ENCODE measurements around the gene ZFP64.
A peak's percentile ranks its signal among the peaks of the same experiment; 100 is the strongest.
"Not testable (repeated sequence)": the region's sequence is repeated elsewhere in the genome, so short reads cannot be mapped to it uniquely, and the experiment has no call there.

The ZFP64 gene

DNA sequence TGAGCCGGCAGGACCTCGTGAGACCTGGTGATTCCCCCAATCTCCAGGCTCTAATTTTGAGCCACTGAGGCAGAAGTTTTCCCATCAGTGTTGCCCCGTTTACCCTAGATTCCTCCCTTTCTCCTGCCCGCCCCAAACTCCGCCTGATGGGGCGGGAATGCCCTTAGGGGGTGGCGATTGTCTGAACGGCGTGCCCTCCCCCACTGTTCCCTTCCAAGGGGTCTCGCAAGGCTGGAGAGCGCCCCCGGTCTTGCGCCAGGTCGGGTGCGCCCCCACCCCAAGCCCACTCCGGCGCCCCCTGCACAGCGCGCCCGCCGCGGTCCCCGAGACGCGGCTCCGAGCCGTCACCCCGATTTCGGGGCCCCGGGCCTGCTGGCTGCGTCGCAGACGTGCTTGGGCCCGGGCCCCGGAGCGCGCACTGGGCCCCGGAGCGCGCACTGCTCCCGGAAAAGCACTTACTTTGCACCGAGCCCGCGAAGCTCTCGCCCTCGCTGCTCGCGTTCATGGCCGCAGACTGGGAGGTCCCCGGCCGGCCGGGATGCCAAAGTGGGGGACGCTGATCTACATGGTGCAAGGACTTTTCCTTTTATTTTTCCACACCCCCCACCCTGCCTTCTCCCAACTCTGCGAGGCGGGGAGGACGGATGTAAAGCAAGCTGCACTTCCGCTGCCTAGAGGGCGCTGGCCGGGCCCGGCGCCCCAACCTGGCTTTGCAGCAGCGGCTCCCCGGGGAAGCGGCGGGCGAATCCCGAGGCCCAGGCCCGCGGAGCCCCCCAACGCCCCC is at the start of gene ZFP64:
ZFP64 (minus strand) TSS at position 648 of the 784 bp plus-strand sequence; CDS start at position 505, 143 bp downstream.
- DNase-seq (ENCODE audit: low spot score) = peak; percentile 80

DNA sequence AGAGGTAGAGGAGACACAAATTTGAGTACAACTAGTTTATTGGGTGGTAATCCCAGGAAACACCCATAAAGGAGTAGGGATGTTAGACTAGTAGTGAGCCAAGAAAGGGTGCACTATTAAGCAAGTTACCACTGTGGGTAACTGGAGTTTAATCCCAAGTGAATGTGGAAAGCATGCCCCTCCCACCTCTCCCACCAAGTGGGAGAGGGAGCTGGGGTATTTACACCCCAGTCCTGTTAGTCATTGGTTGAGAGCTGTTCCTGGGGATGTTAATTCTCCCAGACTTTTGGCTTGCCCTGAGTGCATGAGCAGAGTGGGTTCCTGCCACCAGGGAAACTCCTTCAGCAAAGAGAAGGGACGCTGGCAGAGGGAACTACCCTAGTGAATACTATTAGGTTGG is 49.2 kb upstream of the ZFP64 start:
- no peak for DNase-seq (ENCODE audit: low spot score)

DNA sequence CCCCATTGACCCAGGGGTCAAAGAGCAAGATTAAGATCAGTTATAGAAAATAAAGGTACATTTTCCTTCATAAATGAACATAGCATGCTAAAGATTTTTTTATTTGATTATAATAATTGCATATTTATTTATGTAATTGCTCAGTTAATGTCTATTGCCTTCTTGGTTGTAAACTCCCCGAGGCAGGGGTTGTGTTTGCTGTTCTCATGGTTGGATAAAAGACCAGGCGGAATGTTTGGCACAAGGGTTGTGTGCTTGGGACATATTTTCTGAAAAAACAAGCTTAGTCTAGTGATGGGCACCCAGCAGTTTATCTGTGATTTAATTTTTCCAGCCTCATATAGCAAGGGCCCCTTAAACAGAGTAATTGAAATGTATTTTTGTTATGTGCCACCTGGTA is 47.5 kb upstream of the ZFP64 start:
- no peak for DNase-seq (ENCODE audit: low spot score)

DNA sequence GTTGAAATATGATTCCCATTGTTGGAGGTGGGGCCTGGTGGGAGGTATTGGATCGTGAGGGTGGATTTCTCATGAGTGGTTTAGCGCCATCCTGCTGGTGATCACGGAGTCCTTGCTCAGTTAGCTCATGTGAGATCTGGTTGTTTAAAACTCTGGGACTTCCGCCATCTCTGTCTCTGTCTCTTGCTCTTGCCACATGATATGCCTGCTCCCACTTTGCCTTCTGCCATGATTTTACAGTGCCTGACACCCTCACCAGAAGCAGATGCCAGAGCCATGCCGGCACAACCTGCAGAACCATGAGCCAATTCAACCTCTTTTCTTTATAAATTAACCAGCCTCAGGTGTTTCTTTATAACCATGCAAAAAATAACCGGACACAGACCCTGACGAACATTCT is 44.7 kb upstream of the ZFP64 start:
- no peak for DNase-seq (ENCODE audit: low spot score)

DNA sequence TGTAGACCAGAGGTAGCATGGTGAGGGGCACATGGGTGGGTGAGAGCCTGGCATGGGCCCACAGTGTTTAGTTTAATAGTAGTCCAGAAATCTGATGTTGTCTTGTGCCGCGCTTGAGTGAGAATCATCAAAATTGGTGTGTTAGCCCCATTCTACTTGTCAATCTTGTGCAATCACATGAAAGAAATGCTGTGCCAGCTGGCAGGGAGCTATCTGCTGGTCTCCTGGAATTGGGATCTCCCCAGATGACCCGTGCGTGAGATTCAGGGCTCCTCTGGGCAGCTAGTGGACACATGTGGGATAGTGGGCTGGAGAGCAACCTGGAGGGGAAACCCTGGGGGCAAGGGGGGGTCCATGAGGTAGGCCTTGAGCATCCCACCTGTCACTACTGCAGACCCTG is 43.5 kb upstream of the ZFP64 start:
- no peak for DNase-seq (ENCODE audit: low spot score)

DNA sequence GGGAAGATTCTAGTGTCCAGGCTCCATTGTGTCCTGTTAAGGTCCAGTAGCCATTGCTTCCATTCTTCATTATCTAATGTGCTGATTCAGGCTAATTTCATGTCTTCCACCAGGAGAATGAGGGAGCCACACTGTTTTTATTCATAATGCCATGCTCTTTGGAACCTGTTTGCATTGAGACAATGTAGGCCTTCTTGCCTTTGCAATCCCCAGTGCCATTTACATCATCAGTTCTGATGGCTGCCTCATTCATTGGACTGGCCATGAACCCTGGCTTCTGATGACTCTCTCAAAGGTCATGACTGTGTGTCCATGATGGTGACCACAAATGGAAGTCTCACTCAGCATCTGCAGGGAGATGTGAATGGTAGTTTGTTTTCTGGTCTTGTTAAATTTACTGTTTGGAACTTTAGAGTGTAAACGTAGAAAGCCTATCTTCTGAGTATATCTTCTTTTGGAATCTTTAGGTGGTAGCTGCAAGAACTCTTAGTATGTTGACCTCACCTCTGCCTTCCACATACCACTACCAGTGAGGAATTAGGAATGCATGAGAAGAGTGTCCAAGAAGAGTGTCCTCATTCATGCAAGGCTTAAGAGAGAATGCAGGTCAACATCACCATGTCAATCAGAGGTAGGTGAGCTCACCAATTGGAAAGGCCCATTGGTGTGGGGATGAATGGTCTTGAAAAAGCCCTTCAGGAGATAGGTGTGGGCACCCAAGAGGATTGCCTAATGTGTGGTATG is 42.9 kb upstream of the ZFP64 start:
- no peak for DNase-seq (ENCODE audit: low spot score)

DNA sequence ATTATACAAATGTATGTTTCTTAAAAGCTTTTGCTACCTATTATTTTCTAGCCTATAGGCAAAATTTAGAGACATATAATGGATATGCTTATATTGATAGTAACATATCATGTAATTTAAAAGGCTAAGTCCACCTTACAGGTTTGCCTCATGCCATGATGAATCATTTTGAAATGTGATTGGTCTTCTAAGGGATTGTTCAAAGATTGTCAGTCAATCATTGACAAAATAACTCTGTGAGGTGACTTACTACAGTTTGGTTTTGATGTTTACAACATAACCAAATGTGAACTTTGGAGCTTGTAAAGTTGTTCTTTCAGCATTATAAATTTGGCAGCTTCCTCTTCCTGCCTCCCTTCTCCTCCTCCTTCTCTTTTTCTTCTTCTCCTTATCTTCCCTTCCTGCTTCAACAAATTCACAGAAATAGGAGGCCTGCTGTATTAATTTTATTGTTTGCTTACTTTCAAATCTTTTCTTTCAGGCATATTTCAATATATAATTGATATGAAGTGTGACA is 39.7 kb upstream of the ZFP64 start:
- no peak for DNase-seq (ENCODE audit: low spot score)

DNA sequence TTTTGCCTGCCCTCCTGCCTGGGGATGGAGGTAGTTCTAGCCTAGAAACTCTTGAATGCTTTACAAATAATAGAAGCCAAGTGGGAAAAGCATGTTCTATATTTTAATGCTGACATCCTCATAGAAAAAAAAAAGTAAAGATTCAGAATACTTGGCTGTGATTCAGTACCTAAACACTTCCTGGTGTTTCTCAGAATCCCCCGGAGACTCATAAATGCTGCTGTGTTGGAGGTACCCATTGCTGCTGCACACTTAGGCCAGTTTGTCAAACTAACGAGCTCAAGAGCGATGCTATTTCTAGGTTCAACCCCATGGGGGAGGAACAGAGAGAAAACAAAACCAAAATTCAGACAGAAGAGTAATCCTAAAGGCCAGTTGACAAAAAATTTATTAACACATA is 38.8 kb upstream of the ZFP64 start:
- DNase-seq (ENCODE audit: low spot score) = no peak

DNA sequence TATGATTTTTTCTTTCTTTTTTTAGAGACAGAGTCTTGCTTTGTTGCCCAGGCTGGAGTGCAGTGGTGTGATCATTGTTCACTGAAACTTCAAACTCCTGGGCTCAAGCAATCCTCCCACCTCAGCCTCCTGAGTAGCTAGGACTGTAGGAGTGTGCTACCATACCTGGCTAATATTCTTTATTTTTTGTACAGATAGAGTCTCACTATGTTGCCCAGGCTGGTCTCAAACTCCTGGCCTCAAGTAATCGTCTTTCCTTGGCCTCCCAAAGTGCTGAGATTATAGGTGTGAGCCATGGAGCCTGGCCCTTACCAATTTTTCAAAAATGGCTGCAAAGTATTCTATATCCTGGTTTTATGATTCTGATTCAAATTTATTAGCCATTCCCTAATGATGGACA is 37.8 kb upstream of the ZFP64 start:
- DNase-seq (ENCODE audit: low spot score) = not testable (repeated sequence)

DNA sequence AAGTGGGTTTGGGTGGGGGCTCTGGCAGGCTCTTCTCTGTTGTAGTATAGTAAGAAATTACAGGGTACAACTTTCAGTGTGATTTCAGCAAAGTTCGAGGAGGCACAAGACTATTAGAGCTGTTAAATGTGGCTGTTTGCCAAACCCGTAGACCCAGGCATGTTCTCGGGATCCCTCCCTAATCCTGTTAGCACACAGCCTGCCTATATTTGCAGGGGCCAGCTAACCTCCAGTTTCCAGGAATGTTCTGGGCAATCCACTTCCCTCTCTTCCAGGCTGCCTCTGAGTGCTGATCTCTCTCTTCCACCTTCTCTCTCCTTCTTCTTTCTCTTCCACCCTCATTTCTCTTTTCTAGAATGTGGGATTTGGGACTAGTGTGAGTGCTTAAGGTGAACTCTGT is 34.8 kb upstream of the ZFP64 start:
- no peak for DNase-seq (ENCODE audit: low spot score)

DNA sequence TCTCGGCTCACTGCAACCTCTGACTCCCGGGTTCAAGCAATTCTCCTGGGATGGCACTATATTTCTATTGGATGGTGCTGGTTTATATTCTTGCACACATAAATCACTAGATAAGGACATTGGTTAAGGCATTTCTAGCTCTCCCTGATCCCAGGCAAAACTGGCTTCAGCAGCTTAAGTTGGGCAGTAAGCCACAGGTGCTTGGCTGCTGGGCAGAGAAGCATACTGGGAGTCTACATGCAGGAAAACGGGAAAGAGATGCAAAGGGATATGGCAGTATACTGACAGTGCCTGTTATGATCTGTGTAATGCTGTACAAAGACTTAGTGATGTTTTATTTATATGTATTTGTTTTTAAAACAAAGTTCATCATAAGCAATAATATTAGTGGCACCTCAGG is 33.3 kb upstream of the ZFP64 start:
- DNase-seq (ENCODE audit: low spot score) = no peak

DNA sequence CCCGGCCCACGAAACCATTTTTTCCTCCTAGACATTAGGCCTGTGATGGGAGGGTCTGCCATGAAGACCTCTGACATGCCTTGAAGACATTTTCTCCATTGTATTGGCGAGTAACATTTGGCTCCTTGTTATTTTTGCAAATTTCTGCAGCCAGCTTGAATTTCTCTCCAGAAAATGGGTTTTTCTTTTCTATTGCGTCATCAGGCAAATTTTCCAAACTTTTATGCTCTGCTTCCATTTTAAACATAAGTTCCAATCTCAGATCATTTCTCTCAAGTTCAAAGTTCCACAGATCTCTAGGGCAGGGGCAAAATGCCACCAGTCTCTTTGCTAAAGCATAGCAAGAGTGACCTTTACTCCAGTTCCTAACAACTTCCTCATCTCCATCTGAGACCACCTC is 29.8 kb upstream of the ZFP64 start:
- DNase-seq (ENCODE audit: low spot score) = not testable (repeated sequence)

DNA sequence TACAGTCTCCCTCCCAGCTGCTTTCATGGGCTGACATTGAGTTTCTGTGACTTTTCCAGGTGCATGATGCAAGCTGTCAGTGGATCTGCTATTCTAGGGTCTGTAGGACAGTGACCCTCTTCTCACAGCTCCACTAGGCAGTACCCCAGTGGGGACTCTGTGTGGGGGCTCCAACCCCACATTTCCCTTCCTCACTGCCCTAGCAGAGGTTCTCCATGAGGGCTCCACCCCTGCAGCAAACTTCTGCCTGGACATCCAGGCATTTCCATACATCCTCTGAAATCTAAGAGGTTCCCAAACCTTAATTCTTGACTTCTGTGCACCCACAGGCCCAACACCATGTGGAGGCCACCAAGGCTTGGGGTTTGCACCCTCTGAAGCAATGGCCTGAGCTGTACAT is 29.3 kb upstream of the ZFP64 start:
- not testable (repeated sequence) for DNase-seq (ENCODE audit: low spot score)

DNA sequence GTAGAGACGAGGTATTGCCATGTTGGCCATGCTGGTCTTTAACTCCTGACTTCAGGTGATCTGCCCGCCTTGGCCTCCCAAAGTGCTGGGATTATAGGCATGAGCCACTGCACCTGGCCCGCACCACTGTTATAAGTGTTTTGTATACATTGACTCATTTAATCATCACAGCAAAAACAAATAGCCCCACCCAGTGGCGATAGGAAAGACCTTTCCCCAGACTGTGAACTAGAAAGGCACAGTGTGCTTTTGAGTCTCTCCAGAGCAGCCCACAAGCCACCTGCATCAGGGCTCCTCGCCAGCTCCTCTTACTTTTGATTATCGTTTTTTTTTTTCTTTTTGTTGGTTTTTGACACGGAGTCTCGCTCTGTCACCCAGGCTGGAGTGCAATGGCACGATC is 27.9 kb upstream of the ZFP64 start:
- peak; percentile 19 for DNase-seq (ENCODE audit: low spot score)

DNA sequence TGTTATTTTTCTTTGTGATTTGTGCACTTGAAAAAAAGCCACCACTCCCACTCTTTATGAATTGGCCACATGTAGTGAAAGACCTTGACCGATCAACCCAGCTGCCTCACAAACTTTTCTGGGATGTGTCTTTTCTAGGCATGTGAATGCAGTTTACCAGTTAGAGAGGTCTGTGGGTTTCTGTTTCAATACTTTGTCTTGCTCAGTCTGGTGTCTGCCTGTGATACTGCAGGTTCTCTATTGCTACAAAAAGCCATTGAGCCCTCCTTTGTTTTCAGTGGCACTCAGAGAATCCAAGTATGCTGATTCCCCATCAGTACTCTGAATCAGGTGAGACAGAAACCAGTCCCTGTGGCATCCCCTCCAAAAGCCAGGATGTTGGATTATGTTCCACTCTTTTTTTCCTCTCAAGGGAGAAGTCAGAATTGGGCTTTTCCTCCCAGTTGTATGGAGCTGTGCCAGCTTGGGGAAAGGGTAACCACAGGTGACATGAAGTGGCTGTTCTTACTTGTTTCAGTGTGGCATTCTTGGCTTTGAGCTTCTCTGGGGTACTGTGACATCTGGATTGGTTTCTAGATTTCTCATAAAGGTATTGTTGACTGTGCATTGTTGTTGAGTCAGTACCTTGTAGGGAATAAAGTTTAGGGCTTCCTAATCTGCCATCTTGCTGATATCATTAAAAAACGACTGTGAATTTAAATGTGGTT is 26.3 kb upstream of the ZFP64 start:
- no peak for DNase-seq (ENCODE audit: low spot score)

DNA sequence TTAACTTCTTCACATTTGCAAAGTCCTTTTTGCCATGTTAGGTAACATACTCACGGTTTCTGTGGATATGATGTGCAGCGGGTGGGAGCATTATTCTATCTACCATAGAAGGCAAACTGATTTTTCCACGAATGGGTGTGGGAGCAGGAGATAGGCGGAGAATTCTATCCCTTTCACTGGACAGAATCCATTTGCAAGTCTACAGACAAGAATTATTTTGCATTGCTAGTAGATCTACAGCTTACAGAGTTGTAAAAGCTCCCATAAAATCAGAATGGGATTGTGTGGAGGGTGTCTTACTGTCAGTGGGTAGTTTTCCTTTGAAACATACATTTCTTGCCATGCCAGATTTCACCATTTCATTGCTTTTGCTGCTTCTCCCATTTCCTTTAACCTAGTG is 22.4 kb upstream of the ZFP64 start:
- no peak for DNase-seq (ENCODE audit: low spot score)

DNA sequence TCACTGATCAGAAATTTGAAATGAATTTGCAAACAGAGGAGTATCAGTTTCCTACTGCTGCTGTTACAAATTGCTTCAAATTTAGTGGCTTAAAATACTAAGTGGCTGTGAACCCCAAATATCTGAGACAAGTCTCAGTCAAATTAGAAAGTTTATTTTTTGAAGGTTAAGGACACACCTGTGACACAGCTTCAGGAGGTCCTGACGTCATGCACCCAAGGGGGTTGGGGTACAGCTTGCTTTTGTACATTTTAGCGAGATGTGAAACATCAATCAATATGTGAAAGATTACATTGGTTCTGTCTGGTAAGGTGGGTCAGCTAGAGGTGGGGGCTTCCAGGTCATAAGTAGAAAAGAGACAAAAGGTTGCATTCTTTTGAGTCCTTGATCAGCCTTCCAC is 21.4 kb upstream of the ZFP64 start:
- no peak for DNase-seq (ENCODE audit: low spot score)

DNA sequence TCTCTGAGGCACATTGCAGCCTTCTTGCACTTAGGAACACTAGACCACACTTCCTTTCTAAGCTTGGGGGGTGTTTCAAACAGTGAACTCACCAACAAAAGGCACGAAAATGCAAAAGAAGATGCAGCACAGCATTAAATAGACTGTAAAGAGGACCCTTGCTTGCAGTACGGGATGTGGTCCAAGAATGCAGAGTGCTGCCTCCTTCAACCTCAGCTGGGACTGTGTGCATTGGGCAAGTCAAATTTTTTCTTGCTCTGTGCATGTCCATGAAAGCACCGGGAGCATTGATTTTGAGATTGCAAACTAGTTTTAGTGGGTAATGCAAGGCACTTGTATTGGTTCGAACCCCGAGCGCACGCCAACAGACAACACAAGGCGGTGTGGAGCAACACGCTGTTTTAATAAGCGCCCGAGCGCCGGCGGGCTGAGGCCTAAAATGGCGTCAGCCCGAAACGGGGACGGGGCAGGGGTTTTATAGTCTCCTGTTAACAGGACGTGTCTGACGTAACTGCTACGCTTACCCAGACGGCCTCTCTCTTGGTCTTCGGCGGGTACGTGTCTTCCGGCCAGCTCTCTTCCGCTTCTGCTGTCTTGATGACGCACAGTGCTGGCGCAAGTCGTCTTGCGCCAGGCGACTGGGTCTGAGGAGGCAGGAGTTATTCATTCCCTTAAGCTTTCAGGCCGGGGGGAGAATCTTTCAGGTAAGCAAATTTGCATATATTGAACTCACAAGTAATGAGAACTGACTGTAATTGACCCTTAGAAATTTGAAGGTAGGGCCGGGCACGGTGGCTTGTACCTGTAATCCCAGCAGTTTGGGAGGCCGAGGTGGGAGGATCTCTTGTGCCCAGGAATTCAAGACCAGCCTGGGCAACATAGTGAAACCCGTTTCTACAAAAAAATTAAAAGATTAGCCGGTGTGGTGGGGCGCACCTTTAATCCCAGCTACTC is 18.7 kb upstream of the ZFP64 start:
- DNase-seq (ENCODE audit: low spot score) = no peak

DNA sequence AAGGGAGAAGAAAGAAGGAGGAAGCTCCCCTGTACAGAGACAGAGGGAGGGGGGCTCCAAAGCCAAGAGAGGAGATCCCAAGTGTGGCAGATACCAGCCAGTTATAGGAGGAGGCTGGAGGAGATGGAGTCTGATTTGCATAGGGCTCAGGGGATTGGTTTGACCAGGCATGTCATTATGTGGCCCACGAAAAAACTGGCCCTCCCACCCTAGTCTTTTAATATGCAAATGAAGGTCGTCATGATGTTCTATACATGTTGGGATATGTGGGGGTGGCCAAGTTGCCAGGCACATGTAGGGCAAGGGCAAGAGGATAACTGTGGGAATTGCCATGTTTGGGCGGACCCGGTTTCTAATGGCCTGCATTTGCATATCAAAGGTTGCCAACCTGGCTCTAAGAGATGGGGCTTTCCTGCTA is 17.6 kb upstream of the ZFP64 start:
- no peak for DNase-seq (ENCODE audit: low spot score)

DNA sequence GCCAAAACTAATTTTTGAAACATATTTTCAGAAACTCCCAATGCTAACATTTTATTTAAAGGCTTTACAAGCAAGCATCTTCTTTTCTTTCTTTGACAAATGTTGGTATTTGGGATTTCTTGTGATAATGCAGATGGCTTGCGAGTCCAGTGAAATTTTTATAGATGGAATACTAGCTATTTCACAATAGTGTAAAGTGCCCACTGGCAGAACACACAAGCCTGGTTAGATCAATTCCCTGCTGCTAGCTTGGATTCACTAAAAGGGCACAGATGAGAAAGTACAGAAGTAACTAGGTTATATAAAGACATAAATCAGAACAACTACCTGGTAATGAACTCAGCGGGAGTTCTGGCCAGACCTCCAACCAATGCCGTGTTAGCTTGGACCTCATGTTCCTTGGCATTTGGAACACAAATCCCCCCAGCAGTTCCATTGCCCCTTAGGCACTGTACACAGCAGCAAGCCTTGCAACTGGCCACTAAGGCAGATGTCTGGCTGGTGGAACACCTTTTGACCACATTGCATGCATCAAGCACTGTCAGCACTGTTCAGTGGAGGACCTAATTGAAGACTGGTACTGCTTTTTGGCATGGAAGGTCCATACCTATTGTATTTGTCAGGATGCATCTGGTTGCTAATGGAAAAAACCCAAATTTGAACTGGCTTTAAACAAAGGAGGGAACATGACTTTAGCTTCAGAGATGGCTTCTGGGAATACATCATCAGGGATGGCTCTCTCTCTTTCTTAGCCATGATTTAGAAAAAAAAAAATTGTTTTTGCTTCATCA is 15.6 kb upstream of the ZFP64 start:
- no peak for DNase-seq (ENCODE audit: low spot score)

DNA sequence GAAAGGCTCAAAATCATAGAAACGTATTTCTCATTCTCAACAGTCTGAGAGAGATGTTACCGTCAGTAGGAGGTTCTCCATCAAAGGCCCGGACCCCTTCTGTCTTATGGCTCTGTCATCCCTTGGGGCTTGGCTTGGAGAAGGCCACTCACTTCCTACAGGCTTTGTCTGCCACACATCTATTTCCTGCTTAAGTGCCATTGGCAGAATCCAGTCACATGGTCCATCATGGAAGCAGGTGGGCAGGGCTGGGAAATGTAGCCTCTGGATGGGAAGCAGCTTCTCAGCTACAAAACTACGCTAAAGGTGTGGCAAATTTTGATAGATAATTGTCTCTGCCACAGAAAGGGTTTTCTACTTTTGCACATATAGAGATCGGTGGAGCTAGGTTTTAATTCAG is 12.6 kb upstream of the ZFP64 start:
- DNase-seq (ENCODE audit: low spot score) = no peak

Measured in cerebellar cortex (tissue), 1 donor.